ENCODE results near the gene GRIN2B.

The GRIN2B gene

DNA sequence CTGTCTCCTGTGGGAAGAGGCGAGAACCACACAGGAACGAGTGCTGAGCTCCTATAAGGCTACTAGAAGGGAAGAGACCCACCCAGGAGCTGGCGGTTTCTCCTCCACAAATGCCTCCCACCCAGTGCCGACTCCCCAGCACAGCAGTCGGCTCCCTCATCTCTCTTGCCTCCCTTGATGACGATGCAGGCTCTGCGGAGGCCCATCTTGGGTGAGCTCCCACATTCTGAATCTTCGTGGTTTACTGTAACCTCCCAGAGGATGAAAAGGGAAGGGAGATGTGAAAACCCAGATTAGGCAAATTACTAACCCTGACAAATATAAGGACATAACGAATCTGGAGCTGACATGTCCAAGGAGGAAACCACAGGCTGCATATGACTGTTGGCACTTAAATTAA, 23.8 kb downstream of the GRIN2B start:
- no peak for DNase-seq (ENCODE audit: low read depth in 4 of 4, low spot score in 1 of 4)

GRCh38 chr12:13956060-13956590, 25.3 kb downstream of the GRIN2B start:
- DNase-seq (ENCODE audit: low read depth in 4 of 4, low spot score in 1 of 4) = no peak

DNA sequence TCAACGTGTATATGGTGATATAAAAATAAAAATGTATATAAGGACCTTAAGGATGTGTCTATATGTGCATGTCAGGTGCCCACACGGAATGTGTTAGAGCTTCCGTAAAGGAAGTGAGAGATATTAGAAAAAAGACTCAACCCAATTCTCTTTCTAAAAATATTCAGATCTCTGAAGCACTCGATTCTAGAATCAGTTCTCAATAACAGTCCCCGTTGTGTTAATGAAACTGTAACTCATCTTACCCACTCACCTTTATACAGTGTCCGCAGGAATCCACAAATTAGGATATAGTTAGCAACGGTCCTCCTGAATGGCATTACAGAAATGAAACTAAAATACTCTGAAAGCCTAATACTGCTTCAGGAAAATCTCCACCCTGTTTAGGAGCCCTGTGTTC, 29.3 kb downstream of the GRIN2B start:
- no peak for DNase-seq (ENCODE audit: low read depth in 4 of 4, low spot score in 1 of 4)

DNA sequence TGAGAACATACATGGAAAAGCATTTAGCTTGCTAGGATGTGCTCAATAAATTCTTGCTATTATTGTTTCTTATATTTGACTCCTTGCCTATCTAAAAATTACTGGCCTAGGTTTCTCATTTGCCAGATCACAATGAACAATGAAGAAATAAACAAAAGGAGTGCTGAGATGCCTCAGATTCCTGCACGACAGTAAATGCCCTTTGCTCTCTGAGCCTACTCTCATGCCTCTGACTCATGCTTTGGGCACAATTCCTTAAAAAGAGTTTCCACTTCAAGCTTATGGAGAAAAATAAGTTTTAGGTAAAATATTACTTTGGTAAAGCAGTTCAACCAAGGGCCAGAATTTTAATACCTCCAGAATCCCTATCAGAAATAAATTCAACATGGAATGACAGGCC, 30.9 kb downstream of the GRIN2B start:
- DNase-seq (ENCODE audit: low read depth in 4 of 4, low spot score in 1 of 4) = no peak

- no peak for DNase-seq (ENCODE audit: low read depth in 4 of 4, low spot score in 1 of 4)
Observed at GRCh38 chr12:13948621-13949020, 32.8 kb downstream of the GRIN2B start.

DNA sequence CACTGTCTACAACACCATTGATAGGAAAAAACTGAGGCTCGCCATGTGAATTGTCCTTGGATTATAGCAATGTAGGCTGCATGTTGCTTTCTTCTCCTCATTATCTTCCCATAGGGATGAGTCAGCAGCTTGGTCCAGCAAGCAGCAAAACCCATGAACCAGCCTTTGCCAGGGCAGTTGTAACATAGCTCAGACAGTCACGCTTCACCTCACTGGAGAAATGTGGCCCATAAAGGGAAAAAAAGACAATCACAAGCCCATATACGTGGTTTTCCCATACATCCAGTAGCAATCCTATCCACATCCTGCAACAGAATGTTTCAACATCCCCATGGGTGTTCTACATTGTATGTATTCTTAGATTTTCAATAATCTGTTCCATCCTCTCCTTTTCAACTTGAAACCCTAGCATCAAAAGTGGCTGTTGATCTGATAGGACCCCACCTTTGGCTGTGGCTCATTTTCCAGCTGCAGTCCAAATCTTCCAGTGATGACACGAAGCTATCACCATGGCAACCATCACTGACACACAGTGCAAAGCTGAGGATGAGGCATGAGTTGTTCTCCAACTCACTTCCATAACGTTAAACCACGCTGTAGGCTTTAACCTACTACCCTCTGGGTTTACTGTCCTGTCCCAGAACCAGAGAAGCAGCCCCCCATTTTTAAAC, 34.0 kb downstream of the GRIN2B start:
- DNase-seq (ENCODE audit: low read depth in 4 of 4, low spot score in 1 of 4) = no peak

GRCh38 chr12:13945641-13946040, 35.8 kb downstream of the GRIN2B start:
- no peak for DNase-seq (ENCODE audit: low read depth in 4 of 4, low spot score in 1 of 4)

- DNase-seq (ENCODE audit: low read depth in 4 of 4, low spot score in 1 of 4) = no peak
Observed at GRCh38 chr12:13945236-13945635, 36.2 kb downstream of the GRIN2B start.

DNA sequence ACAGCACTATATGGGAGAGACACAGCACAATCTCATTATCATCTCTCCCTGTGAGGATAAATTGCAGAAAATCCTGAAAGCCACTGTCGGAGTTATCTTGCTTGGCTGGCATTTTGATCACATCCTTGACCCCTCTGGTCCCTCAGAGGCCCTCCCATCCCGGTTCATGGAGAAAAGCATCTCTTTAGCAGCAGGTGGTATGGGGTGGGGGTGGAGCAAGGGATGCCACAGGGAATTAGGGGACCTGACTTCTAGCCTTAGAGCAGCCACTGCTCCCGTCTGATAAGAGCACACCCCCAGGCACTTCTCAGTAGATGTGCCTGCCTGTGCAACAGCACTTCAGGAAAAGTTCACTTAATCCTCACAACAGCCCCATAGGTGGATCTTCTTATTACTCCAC, 38.6 kb downstream of the GRIN2B start:
- no peak for DNase-seq (ENCODE audit: low read depth in 4 of 4, low spot score in 1 of 4)

- DNase-seq (ENCODE audit: low read depth in 4 of 4, low spot score in 1 of 4) = no peak
Observed at GRCh38 chr12:13941258-13942249, 39.8 kb downstream of the GRIN2B start.

- DNase-seq (ENCODE audit: low read depth in 4 of 4, low spot score in 1 of 4) = no peak
Observed at GRCh38 chr12:13940335-13940865, 41.0 kb downstream of the GRIN2B start.

DNA sequence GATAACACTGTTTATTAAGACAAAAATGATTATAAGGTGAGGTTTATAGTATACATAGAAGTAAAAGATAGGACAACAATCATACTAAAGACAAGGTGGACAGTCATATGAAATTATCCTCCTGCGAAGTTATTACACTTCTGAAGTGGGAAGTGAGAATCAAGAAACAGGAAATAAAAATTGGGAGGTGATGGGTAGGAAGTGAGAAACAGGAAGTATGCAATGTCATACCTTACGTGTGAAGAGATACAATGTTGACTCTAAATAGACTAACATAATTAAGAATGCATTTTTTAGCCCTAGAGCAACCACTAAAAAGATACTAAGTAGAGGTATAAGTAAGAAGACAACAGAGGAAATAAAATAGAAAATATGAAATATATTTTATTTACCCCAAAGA, 43.7 kb downstream of the GRIN2B start:
- no peak for DNase-seq (ENCODE audit: low read depth in 4 of 4, low spot score in 1 of 4)

DNA sequence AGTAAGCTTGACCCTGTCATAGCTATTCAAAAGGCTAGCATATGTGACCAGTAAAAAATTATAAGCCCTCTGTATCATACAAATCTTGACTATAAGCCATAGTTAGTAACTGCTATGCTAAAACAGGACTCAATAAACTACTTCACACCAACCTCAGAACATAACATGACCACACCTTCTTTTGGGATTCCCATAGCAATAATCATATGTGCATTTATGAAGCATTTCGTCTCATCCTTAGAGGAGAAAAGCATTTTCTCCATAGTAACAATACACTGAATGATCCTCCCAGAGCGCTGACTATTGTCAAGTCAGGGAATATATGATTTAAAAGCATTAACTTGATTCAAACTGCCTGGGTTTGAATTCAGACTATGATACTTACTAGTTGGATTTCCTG, 46.2 kb downstream of the GRIN2B start:
- DNase-seq (ENCODE audit: low read depth in 4 of 4, low spot score in 1 of 4) = no peak

Measured in stimulated activated CD4-positive, alpha-beta T cell treated with anti-CD3 and anti-CD28 coated beads, Interleukin-1b, Interleukin-23, amount 100 ng/mL, for 24 hours (primary cell).